SK-N-SH treated with all-trans-retinoic acid at 6 μM for 48 hours (cell line): ENCODE measurements around the gene TCERG1L.

Source experiments
- ATAC-seq: fragments of 200-7000 bp; cut with Tn5 transposase; 3 replicates; pipeline ENCODE4 v1.9.1; 2020; ENCODE audit warnings: mild to moderate bottlenecking, moderate library complexity
- ARNTL ChIP-seq: fragments of 450-650 bp; formaldehyde crosslinking; IDR thresholded peaks from 2 replicates; pipeline ENCODE4 v1.5.0; 2020; ENCODE audit warnings: low read depth, mild to moderate bottlenecking, moderate library complexity, borderline replicate concordance
- BACH2 ChIP-seq: fragments of 250-450 bp; sonication (Bioruptor Pico); IDR thresholded peaks from 2 replicates; pipeline ENCODE4 v1.9.0; 2021; ENCODE audit warnings: mild to moderate bottlenecking, borderline replicate concordance
- CSDC2 ChIP-seq: fragments of 250-450 bp; sonication (Bioruptor Pico); IDR thresholded peaks from 2 replicates; pipeline ENCODE4 v1.5.0; 2020; ENCODE audit warnings: mild to moderate bottlenecking, moderate library complexity
- ESRRG ChIP-seq: fragments of 250-450 bp; sonication (Bioruptor Pico); IDR thresholded peaks from 2 replicates; pipeline ENCODE4 v1.6.1; 2021; ENCODE audit warnings: mild to moderate bottlenecking
- GLIS3 ChIP-seq: fragments of 250-450 bp; sonication (Bioruptor Pico); IDR thresholded peaks from 2 replicates; pipeline ENCODE4 v1.5.0; 2020; ENCODE audit warnings: mild to moderate bottlenecking, moderate library complexity
- ISL1 ChIP-seq: fragments of 250-450 bp; sonication (Bioruptor Pico); IDR thresholded peaks from 2 replicates; pipeline ENCODE4 v2.1.2; 2022; ENCODE audit warnings: mild to moderate bottlenecking, moderate library complexity
- OSR1 ChIP-seq: fragments of 250-450 bp; sonication (Bioruptor Pico); IDR thresholded peaks from 2 replicates; pipeline ENCODE4 v1.8.0; 2022; ENCODE audit warnings: moderate library complexity, mild to moderate bottlenecking, inconsistent platforms
- PPARA ChIP-seq: fragments of 250-450 bp; sonication (Bioruptor Pico); IDR thresholded peaks from 2 replicates; pipeline ENCODE4 v1.5.0; 2020; ENCODE audit warnings: mild to moderate bottlenecking, borderline replicate concordance
- RARB ChIP-seq: fragments of 250-450 bp; sonication (Bioruptor Pico); IDR thresholded peaks from 2 replicates; pipeline ENCODE4 v1.8.0; 2021; ENCODE audit warnings: mild to moderate bottlenecking, moderate library complexity
- SNAI2 ChIP-seq: fragments of 250-450 bp; sonication (Bioruptor Pico); IDR thresholded peaks from 2 replicates; pipeline ENCODE4 v1.5.0; 2020; ENCODE audit warnings: mild to moderate bottlenecking, moderate library complexity
- TCF4 ChIP-seq: fragments of 250-450 bp; sonication (Bioruptor Pico); IDR thresholded peaks from 2 replicates; pipeline ENCODE4 v1.8.0; 2021; ENCODE audit warnings: mild to moderate bottlenecking, moderate library complexity, borderline replicate concordance
- TOX ChIP-seq: fragments of 250-450 bp; sonication (Bioruptor Pico); IDR thresholded peaks from 2 replicates; pipeline ENCODE4 v1.8.0; 2021; ENCODE audit warnings: mild to moderate bottlenecking, moderate library complexity, borderline replicate concordance
- ZC3H10 ChIP-seq: fragments of 250-450 bp; sonication (Bioruptor Pico); IDR thresholded peaks from 2 replicates; pipeline ENCODE4 v1.5.1; 2021; ENCODE audit warnings: mild to moderate bottlenecking, moderate library complexity
- ZFP3 ChIP-seq: fragments of 250-450 bp; sonication (Bioruptor Pico); IDR thresholded peaks from 2 replicates; pipeline ENCODE4 v1.5.0; 2020; ENCODE audit warnings: mild to moderate bottlenecking, moderate library complexity
- ZFP30 ChIP-seq: fragments of 450-650 bp; formaldehyde crosslinking; IDR thresholded peaks from 2 replicates; pipeline ENCODE4 v1.5.0; 2022; ENCODE audit warnings: mild to moderate bottlenecking, moderate library complexity
- ZNF8 ChIP-seq: fragments of 450-650 bp; formaldehyde crosslinking; IDR thresholded peaks from 2 replicates; pipeline ENCODE4 v1.5.0; 2020; ENCODE audit warnings: mild to moderate bottlenecking, moderate library complexity
- TF ChIP-seq, protein P1 (sequence below): fragments of 250-450 bp; sonication (Bioruptor Pico); IDR thresholded peaks from 2 replicates; pipeline ENCODE4 v1.5.0; 2020; ENCODE audit warnings: mild to moderate bottlenecking, moderate library complexity
- TF ChIP-seq, protein P2 (sequence below): fragments of 250-450 bp; sonication (Bioruptor Pico); IDR thresholded peaks from 2 replicates; pipeline ENCODE4 v1.8.0; 2020; ENCODE audit warnings: mild to moderate bottlenecking, moderate library complexity, borderline replicate concordance
- TF ChIP-seq, protein P3 (sequence below): fragments of 250-450 bp; sonication (Bioruptor Pico); IDR thresholded peaks from 2 replicates; pipeline ENCODE4 v1.8.0; 2021; ENCODE audit warnings: low read depth, mild to moderate bottlenecking, moderate library complexity, borderline replicate concordance

The TCERG1L gene

DNA sequence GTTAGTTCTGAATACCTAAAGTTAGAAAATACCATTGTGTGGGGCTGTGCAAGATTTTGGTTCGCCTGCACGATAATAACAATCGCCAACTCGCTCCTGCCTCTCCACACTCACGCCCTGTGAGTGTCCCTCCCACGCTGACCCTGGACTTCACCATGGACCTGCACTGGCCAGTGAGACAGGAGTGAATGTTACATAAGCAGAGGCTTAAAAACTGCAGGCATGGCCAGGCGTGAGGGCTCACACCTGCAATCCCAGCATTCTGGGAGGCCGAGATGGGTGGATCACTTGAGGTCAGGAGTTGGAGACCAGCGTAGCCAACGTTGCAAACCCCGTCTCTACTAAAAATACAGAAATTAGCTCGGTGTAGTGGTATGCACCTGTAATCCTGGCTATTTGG is 68.4 kb downstream of the TCERG1L start (continued):
- TF ChIP-seq, protein P1, sequence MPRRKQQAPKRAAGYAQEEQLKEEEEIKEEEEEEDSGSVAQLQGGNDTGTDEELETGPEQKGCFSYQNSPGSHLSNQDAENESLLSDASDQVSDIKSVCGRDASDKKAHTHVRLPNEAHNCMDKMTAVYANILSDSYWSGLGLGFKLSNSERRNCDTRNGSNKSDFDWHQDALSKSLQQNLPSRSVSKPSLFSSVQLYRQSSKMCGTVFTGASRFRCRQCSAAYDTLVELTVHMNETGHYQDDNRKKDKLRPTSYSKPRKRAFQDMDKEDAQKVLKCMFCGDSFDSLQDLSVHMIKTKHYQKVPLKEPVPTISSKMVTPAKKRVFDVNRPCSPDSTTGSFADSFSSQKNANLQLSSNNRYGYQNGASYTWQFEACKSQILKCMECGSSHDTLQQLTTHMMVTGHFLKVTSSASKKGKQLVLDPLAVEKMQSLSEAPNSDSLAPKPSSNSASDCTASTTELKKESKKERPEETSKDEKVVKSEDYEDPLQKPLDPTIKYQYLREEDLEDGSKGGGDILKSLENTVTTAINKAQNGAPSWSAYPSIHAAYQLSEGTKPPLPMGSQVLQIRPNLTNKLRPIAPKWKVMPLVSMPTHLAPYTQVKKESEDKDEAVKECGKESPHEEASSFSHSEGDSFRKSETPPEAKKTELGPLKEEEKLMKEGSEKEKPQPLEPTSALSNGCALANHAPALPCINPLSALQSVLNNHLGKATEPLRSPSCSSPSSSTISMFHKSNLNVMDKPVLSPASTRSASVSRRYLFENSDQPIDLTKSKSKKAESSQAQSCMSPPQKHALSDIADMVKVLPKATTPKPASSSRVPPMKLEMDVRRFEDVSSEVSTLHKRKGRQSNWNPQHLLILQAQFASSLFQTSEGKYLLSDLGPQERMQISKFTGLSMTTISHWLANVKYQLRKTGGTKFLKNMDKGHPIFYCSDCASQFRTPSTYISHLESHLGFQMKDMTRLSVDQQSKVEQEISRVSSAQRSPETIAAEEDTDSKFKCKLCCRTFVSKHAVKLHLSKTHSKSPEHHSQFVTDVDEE (CRISPR knock-in tag): no peak
- no peak for TF ChIP-seq OSR1 (CRISPR knock-in tag)

DNA sequence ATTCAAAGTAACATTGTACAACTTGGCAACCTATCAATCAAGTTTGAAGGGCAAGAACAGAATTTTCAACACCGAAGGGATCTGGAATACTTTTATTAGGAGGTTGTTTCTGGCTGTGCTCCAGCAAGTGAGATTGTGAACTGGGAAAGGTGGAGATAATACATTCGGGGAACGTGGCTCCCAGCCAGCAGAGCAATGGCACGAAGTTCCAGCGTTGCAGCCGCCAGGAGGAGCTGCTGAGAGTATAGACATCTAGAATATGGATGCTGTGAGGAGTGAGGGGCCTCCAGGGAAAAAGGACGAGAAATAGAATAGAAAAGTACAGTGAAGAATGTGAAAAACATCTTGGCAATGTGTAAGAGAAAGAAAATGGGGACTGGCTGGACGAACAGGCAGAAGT is 69.5 kb downstream of the TCERG1L start:
- no peak for ATAC-seq
- TF ChIP-seq ARNTL (no peak), GLIS3 (no peak), CSDC2 (CRISPR knock-in tag) (no peak), ZFP30 (CRISPR knock-in tag) (no peak), RARB (CRISPR knock-in tag) (no peak)

DNA sequence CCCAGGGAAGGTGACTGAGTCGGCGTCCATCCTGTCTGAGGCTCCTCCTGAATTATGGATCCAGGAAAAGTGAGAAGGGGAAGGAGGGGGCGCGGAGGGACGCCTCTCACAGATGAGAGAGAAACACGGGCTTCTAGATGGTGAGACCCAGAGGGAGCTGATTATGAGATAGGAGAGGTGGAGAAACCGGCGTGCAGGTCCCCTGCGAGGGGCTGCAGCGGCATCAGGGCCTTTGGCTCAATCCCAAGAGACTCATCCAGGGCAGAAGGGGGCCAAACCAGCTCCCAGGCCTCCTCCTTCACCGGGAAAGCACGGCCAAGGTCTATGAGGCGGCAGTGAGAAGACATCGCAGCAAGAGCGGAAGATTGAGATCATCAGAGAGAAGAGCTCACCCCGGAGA is 70.8 kb downstream of the TCERG1L start:
- TF ChIP-seq ZC3H10 (CRISPR knock-in tag) (no peak), CSDC2 (CRISPR knock-in tag) (no peak), ARNTL (no peak), GLIS3 (no peak), RARB (CRISPR knock-in tag) (no peak), TCF4 (CRISPR knock-in tag) (no peak), ISL1 (CRISPR knock-in tag) (no peak), ZNF8 (CRISPR knock-in tag) (no peak), TOX (no peak), SNAI2 (CRISPR knock-in tag) (no peak)
- TF ChIP-seq, protein P1 (CRISPR knock-in tag): no peak
- TF ChIP-seq, protein P2, sequence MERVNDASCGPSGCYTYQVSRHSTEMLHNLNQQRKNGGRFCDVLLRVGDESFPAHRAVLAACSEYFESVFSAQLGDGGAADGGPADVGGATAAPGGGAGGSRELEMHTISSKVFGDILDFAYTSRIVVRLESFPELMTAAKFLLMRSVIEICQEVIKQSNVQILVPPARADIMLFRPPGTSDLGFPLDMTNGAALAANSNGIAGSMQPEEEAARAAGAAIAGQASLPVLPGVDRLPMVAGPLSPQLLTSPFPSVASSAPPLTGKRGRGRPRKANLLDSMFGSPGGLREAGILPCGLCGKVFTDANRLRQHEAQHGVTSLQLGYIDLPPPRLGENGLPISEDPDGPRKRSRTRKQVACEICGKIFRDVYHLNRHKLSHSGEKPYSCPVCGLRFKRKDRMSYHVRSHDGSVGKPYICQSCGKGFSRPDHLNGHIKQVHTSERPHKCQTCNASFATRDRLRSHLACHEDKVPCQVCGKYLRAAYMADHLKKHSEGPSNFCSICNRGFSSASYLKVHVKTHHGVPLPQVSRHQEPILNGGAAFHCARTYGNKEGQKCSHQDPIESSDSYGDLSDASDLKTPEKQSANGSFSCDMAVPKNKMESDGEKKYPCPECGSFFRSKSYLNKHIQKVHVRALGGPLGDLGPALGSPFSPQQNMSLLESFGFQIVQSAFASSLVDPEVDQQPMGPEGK (CRISPR knock-in tag): no peak
- ATAC-seq: no peak

DNA sequence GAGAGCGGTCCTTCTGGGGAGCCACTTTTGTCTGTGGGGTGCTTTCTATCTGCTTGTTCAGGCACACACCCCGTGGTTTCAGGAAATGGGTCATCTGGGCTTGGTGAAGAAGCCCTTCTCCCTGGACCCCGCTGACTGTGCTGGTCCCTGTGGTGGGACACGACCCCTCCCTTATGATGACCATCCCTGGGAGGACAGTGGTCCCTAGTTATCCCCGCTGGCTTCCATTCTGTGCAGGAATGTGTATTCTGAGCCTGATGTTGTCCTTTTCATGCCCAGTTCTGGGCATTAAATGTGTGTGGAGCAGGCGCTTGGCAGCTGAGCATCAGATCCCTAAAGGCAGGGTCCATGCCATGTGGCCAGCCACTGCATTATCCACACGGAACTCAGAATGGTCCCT is 71.6 kb downstream of the TCERG1L start:
- no peak for ATAC-seq

More for the DNA sequence above, 71.6 kb downstream of the TCERG1L start:
- TF ChIP-seq ISL1 (CRISPR knock-in tag) (no peak), TCF4 (CRISPR knock-in tag) (no peak), BACH2 (CRISPR knock-in tag) (no peak), TOX (no peak), CSDC2 (CRISPR knock-in tag) (no peak), GLIS3 (no peak), PPARA (CRISPR knock-in tag) (no peak), ESRRG (CRISPR knock-in tag) (no peak), ZFP3 (CRISPR knock-in tag) (no peak), ZNF8 (CRISPR knock-in tag) (no peak), RARB (CRISPR knock-in tag) (no peak)
- TF ChIP-seq, protein P3, sequence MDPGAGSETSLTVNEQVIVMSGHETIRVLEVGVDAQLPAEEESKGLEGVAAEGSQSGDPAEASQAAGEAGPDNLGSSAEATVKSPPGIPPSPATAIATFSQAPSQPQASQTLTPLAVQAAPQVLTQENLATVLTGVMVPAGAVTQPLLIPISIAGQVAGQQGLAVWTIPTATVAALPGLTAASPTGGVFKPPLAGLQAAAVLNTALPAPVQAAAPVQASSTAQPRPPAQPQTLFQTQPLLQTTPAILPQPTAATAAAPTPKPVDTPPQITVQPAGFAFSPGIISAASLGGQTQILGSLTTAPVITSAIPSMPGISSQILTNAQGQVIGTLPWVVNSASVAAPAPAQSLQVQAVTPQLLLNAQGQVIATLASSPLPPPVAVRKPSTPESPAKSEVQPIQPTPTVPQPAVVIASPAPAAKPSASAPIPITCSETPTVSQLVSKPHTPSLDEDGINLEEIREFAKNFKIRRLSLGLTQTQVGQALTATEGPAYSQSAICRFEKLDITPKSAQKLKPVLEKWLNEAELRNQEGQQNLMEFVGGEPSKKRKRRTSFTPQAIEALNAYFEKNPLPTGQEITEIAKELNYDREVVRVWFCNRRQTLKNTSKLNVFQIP (CRISPR knock-in tag): no peak
- TF ChIP-seq, protein P2 (CRISPR knock-in tag): no peak
- TF ChIP-seq, all 23 proteins: peak for 0
